NCI-H82 (cell line): ENCODE measurements around the gene CST7.

Experiments used
- DNase-seq: peaks from one replicate; lab custom pipeline; 2025; lab: John Stamatoyannopoulos, UW

Gene CST7

DNA sequence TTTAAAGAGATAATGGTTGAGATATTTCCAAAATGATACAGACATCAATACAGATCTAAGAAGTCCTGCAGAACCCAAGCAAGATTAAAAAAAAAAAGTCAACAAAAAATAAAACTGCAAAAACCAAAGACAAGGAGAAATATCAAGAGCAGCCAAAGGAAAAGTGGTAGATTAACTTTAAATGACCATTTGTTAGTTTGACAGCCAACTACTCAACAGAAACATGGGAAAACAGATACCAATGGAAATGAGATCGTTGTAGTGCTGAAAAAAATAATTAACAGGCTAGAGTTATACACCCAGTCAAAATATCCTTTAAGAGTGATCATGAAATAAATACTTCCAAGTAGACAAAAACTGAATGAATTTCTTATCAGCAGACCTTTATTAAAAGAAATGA lies 53.9 kb downstream of the CST7 start:
- no peak for DNase-seq

- DNase-seq, result no peak
These were observed 56.2 kb downstream of the CST7 start for GRCh38 chr20:25005220-25005619.

DNA sequence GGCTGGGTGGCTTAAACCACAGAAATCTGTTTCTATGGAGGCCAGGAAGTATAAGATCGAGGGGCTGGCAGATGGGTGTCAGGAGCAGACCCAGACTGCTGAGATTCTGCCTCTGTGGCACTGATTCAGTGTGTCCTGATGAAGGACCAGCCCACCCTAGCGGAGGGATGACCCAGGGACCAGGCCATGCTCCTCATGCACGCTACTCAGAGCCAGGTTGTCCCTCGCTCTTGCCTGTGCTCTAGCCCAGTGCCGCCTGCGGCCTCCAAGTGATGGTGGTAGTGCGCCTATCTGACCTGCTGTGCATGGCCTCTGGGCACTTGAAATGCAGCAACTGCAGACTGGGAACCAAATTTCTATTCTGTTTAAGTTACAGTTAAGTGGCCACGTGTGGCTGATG lies 56.6 kb downstream of the CST7 start:
- DNase-seq, result no peak

DNA sequence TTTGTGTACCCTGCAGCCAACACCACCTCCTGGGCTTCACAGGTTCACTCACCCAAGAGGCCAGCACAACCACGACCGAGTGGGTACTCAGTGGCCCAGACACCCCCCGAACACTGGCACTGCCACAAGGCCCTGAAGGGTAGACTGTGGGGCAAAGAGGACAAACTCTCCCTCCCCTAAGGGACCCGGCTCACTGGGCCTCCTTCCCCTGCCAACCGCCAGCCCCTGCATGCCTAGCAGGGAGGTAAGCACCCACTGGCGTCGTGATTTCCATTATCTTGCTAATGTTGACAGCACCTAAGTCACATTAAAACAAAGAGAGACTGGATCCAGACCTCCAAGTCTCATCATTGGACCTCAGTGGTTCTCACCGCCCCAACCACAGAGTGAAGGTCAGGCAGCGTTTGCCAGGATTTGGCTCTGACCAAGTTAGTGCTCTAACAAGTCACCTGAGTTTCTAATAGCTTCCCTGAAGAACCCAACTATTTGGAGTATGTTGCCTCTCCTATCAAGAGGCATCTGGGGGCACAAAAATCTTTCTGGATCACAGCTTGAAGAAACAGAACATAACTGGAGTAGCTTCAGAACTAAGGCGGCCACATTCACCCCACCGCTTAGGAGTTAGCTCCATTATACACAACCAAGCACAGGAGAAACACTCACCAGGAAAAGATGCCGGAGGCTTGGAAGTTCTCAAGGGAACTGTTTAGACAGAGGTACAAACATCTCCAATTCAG lies 57.5 kb downstream of the CST7 start:
- no peak for DNase-seq

- no peak for DNase-seq
These were observed 58.6 kb downstream of the CST7 start for GRCh38 chr20:25007491-25008305.

GRCh38 chr20:25008388-25009217 lies 59.5 kb downstream of the CST7 start:
- no peak for DNase-seq
